ENCODE data around the gene TBL3. TPM values are rescaled to one million over a fixed set of nuclear protein-coding genes. Genes with fewer than 3 reads are reported as not detected.

TBL3 gene
- total RNA-seq, 1 experiment from 2014 or later, result 73.4 TPM

DNA sequence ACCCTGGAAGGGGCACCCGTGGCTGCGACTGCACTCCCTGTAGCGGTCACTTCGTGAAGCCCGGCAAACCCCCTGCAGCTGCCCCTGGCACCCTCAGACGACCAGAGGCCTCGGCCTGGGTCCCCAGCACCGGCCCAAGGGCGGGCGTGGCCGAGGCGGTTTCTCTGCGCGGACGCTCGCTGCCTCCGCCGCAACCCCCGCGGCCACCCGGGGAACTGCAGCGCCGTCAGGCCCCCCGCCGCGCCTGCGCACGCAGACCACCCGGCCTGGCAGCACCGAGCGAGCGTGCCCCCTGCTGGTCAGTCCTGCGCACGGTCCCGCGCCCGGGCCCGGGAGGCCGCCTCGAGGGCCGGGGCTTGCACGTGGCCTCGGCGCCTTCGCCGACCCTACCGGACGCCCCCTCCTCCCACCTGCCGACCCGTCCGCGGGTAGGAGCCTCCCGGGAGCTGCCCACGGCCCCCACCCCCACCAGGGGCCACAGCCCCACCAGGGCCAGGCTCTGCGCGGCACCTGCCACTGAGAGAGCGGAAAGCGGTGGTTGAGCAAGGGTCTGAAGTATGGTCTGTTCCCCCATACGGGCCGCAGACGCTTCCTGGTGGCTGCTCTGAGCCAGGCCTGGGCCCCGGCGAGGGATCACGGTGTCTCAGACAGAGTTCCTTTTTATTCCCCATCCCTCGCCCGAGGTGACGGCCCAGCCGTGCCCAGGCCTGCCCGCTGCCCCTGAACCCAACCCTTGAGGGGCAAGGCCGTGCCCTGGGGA, 42.1 kb upstream of the TBL3 start (continued):
- TF ChIP-seq NFYB (CRISPR knock-in tag; conservative IDR thresholded peaks at IDR 0.05; ENCODE audit: low read depth) (peak; percentile 43; the same call in 1 of the 2 replicates), GABPB1 (CRISPR knock-in tag; IDR thresholded peaks at IDR 0.05) (peak; percentile 61), TEAD1 (CRISPR knock-in tag; IDR thresholded peaks at IDR 0.05) (peak; percentile 88; the same call in 1 of the 2 replicates), ZNF138 (CRISPR knock-in tag; conservative IDR thresholded peaks at IDR 0.05) (peak; percentile 92; the same call in 1 of the 2 replicates), OVOL2 (CRISPR knock-in tag; IDR thresholded peaks at IDR 0.05; ENCODE audit: borderline replicate concordance) (no peak), ZNF396 (CRISPR knock-in tag; IDR thresholded peaks at IDR 0.05; ENCODE audit: borderline replicate concordance) (no peak), RORB (CRISPR knock-in tag; IDR thresholded peaks at IDR 0.05) (no peak), ELF4 (CRISPR knock-in tag; IDR thresholded peaks at IDR 0.05; ENCODE audit: low read depth) (peak; percentile 94; the same call in 1 of the 2 replicates), ZNF232 (CRISPR knock-in tag; IDR thresholded peaks at IDR 0.05) (peak; percentile 90; the same call in 1 of the 2 replicates), EMX1 (CRISPR knock-in tag; IDR thresholded peaks at IDR 0.05) (no peak), ZBTB21 (CRISPR knock-in tag; IDR thresholded peaks at IDR 0.05; ENCODE audit: borderline replicate concordance) (0 out of 2 replicates have a peak, but pooled peaks have one; percentile 43), CREB1 (CRISPR knock-in tag; IDR thresholded peaks at IDR 0.05) (peak; percentile 73), TCF7 (CRISPR knock-in tag; IDR thresholded peaks at IDR 0.05; ENCODE audit: low read depth) (peak; percentile 93; the same call in 1 of the 2 replicates)
- TF ChIP-seq, protein P1, sequence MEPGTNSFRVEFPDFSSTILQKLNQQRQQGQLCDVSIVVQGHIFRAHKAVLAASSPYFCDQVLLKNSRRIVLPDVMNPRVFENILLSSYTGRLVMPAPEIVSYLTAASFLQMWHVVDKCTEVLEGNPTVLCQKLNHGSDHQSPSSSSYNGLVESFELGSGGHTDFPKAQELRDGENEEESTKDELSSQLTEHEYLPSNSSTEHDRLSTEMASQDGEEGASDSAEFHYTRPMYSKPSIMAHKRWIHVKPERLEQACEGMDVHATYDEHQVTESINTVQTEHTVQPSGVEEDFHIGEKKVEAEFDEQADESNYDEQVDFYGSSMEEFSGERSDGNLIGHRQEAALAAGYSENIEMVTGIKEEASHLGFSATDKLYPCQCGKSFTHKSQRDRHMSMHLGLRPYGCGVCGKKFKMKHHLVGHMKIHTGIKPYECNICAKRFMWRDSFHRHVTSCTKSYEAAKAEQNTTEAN (CRISPR knock-in tag; IDR thresholded peaks at IDR 0.05), result peak; percentile 95
- TF ChIP-seq, protein P2, sequence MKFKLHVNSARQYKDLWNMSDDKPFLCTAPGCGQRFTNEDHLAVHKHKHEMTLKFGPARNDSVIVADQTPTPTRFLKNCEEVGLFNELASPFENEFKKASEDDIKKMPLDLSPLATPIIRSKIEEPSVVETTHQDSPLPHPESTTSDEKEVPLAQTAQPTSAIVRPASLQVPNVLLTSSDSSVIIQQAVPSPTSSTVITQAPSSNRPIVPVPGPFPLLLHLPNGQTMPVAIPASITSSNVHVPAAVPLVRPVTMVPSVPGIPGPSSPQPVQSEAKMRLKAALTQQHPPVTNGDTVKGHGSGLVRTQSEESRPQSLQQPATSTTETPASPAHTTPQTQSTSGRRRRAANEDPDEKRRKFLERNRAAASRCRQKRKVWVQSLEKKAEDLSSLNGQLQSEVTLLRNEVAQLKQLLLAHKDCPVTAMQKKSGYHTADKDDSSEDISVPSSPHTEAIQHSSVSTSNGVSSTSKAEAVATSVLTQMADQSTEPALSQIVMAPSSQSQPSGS (CRISPR knock-in tag; IDR thresholded peaks at IDR 0.05; ENCODE audit: borderline replicate concordance, low read depth), result no peak
- TF ChIP-seq, protein P3, sequence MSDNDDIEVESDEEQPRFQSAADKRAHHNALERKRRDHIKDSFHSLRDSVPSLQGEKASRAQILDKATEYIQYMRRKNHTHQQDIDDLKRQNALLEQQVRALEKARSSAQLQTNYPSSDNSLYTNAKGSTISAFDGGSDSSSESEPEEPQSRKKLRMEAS (CRISPR knock-in tag; IDR thresholded peaks at IDR 0.05), result peak; percentile 99
- TF ChIP-seq, protein P4, sequence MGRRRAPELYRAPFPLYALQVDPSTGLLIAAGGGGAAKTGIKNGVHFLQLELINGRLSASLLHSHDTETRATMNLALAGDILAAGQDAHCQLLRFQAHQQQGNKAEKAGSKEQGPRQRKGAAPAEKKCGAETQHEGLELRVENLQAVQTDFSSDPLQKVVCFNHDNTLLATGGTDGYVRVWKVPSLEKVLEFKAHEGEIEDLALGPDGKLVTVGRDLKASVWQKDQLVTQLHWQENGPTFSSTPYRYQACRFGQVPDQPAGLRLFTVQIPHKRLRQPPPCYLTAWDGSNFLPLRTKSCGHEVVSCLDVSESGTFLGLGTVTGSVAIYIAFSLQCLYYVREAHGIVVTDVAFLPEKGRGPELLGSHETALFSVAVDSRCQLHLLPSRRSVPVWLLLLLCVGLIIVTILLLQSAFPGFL (CRISPR knock-in tag; IDR thresholded peaks at IDR 0.05; ENCODE audit: borderline replicate concordance), result 0 out of 2 replicates have a peak, but pooled peaks have one; percentile 58
- TF ChIP-seq, protein P5, sequence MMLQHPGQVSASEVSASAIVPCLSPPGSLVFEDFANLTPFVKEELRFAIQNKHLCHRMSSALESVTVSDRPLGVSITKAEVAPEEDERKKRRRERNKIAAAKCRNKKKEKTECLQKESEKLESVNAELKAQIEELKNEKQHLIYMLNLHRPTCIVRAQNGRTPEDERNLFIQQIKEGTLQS (CRISPR knock-in tag; conservative IDR thresholded peaks at IDR 0.05), result 0 out of 2 replicates have a peak, but pooled peaks have one; percentile 58
- TF ChIP-seq, protein P6, sequence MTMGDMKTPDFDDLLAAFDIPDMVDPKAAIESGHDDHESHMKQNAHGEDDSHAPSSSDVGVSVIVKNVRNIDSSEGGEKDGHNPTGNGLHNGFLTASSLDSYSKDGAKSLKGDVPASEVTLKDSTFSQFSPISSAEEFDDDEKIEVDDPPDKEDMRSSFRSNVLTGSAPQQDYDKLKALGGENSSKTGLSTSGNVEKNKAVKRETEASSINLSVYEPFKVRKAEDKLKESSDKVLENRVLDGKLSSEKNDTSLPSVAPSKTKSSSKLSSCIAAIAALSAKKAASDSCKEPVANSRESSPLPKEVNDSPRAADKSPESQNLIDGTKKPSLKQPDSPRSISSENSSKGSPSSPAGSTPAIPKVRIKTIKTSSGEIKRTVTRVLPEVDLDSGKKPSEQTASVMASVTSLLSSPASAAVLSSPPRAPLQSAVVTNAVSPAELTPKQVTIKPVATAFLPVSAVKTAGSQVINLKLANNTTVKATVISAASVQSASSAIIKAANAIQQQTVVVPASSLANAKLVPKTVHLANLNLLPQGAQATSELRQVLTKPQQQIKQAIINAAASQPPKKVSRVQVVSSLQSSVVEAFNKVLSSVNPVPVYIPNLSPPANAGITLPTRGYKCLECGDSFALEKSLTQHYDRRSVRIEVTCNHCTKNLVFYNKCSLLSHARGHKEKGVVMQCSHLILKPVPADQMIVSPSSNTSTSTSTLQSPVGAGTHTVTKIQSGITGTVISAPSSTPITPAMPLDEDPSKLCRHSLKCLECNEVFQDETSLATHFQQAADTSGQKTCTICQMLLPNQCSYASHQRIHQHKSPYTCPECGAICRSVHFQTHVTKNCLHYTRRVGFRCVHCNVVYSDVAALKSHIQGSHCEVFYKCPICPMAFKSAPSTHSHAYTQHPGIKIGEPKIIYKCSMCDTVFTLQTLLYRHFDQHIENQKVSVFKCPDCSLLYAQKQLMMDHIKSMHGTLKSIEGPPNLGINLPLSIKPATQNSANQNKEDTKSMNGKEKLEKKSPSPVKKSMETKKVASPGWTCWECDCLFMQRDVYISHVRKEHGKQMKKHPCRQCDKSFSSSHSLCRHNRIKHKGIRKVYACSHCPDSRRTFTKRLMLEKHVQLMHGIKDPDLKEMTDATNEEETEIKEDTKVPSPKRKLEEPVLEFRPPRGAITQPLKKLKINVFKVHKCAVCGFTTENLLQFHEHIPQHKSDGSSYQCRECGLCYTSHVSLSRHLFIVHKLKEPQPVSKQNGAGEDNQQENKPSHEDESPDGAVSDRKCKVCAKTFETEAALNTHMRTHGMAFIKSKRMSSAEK (CRISPR knock-in tag; IDR thresholded peaks at IDR 0.05; ENCODE audit: borderline replicate concordance), result no peak
- TF ChIP-seq, protein P7, sequence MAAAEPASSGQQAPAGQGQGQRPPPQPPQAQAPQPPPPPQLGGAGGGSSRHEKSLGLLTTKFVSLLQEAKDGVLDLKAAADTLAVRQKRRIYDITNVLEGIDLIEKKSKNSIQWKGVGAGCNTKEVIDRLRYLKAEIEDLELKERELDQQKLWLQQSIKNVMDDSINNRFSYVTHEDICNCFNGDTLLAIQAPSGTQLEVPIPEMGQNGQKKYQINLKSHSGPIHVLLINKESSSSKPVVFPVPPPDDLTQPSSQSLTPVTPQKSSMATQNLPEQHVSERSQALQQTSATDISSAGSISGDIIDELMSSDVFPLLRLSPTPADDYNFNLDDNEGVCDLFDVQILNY (CRISPR knock-in tag; IDR thresholded peaks at IDR 0.05), result peak; percentile 95
- TF ChIP-seq, protein P8, sequence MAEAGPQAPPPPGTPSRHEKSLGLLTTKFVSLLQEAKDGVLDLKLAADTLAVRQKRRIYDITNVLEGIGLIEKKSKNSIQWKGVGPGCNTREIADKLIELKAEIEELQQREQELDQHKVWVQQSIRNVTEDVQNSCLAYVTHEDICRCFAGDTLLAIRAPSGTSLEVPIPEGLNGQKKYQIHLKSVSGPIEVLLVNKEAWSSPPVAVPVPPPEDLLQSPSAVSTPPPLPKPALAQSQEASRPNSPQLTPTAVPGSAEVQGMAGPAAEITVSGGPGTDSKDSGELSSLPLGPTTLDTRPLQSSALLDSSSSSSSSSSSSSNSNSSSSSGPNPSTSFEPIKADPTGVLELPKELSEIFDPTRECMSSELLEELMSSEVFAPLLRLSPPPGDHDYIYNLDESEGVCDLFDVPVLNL (CRISPR knock-in tag; IDR thresholded peaks at IDR 0.05; ENCODE audit: borderline replicate concordance, low read depth), result peak; percentile 84
- TF ChIP-seq, protein P9, sequence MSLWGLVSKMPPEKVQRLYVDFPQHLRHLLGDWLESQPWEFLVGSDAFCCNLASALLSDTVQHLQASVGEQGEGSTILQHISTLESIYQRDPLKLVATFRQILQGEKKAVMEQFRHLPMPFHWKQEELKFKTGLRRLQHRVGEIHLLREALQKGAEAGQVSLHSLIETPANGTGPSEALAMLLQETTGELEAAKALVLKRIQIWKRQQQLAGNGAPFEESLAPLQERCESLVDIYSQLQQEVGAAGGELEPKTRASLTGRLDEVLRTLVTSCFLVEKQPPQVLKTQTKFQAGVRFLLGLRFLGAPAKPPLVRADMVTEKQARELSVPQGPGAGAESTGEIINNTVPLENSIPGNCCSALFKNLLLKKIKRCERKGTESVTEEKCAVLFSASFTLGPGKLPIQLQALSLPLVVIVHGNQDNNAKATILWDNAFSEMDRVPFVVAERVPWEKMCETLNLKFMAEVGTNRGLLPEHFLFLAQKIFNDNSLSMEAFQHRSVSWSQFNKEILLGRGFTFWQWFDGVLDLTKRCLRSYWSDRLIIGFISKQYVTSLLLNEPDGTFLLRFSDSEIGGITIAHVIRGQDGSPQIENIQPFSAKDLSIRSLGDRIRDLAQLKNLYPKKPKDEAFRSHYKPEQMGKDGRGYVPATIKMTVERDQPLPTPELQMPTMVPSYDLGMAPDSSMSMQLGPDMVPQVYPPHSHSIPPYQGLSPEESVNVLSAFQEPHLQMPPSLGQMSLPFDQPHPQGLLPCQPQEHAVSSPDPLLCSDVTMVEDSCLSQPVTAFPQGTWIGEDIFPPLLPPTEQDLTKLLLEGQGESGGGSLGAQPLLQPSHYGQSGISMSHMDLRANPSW (CRISPR knock-in tag; conservative IDR thresholded peaks at IDR 0.05; ENCODE audit: low read depth), result 0 out of 2 replicates have a peak, but pooled peaks have one; percentile 46
